HCT116 (cell line): Measurements from ENCODE around the gene KRTAP1-4. TPM values are rescaled to one million over a fixed set of nuclear protein-coding genes. Genes with fewer than 3 reads are reported as not detected.
"Not testable (repeated sequence)": the region's sequence is repeated elsewhere in the genome, so short reads cannot be mapped to it uniquely, and the experiment has no call there.

Experiments
- ATAC-seq: fragments of 200-7000 bp; cut with Tn5 transposase; 2 replicates; pipeline ENCODE4 v1.9.1; 2020; ENCODE audit warnings: mild to moderate bottlenecking, moderate library complexity
- BruUV-seq: library from RNA; stranded (reverse); fragments of 400-500 nt; replicated peaks from 2 replicates; lab custom pipeline; 2021; lab: Mats Ljungman, UMichigan
- CTCF ChIA-PET: fragments of 300-600 bp; sonication (Branson Sonifier 250); formaldehyde crosslinking; loops from one replicate; lab custom pipeline; 2021; ENCODE audit warnings: antibody characterized with exemption; lab: Charles Lee
- POLR2A ChIA-PET: fragments of 300-600, 350-600 bp; sonication (Branson Sonifier 250); formaldehyde crosslinking; loops from one replicate; lab custom pipeline; 2021; ENCODE audit warnings: antibody characterized with exemption; lab: Charles Lee
- RAD21 ChIA-PET, 2 experiments: fragments of 300-600 bp; sonication (Branson Sonifier 250); formaldehyde crosslinking; loops; one replicate each; lab custom pipeline; 2023; ENCODE audit warnings: low total read pairs in 2 of 2; ENCODE audit not compliant: uncharacterized antibody in 2 of 2, unreplicated experiment in 2 of 2, low non-redundant PET in 1 of 2; lab: Charles Lee
- DNase-seq: peaks from one replicate; pipeline ENCODE4 v3.0.0-alpha.2; 2010; ENCODE audit warnings: low read depth, low spot score
- H2AFZ ChIP-seq: fragments of 200-600 bp; shearing (Covaris generic), sonication (generic); 2 replicates; pipeline ENCODE4 v1.6.1; 2017; ENCODE audit warnings: low read depth, mixed run types, mixed read lengths, antibody characterized with exemption, low read length; ENCODE audit not compliant: poor library complexity, severe bottlenecking
- H3K27ac ChIP-seq: 2 replicates; pipeline ENCODE4 v1.5.1; 2012; ENCODE audit warnings: low read depth, low read length
- H3K27me3 ChIP-seq: fragments of 200-600 bp; sonication (generic); 2 replicates; pipeline ENCODE4 v1.6.1; 2016; ENCODE audit warnings: mixed run types, low read length, mixed read lengths; ENCODE audit not compliant: insufficient read depth
- H3K36me3 ChIP-seq, 2 experiments: fragments of 200-500 bp in 1 of 2; fragments of 200-600 bp in 1 of 2; sonication (Bioruptor generic) in 1 of 2; sonication (generic) in 1 of 2; 2 replicates each; pipeline versions ENCODE4 v1.5.1 to v1.6.1; 2014 to 2016; ENCODE audit warnings: low read length in 2 of 2, inconsistent platforms in 1 of 2, mixed read lengths in 1 of 2, mixed run types in 1 of 2; ENCODE audit not compliant: insufficient read depth in 2 of 2, control insufficient read depth in 1 of 2
- H3K4me1 ChIP-seq, 2 experiments: fragments of 200-600 bp in 1 of 2; sonication (generic) in 1 of 2; 2 replicates each; pipeline versions ENCODE4 v1.5.1 to v1.6.1; 2012 to 2017; ENCODE audit warnings: low read length in 2 of 2, inconsistent platforms in 1 of 2, mild to moderate bottlenecking in 1 of 2, mixed read lengths in 1 of 2, mixed run types in 1 of 2, moderate library complexity in 1 of 2; ENCODE audit not compliant: insufficient read depth in 2 of 2, control insufficient read depth in 1 of 2
- H3K4me2 ChIP-seq: fragments of 200-600 bp; sonication (generic); 2 replicates; pipeline ENCODE4 v1.6.1; 2017; ENCODE audit warnings: mixed run types, low read length, mixed read lengths
- H3K4me3 ChIP-seq, 2 experiments: fragments of 200-600 bp in 1 of 2; sonication (generic) in 1 of 2; replicated peaks in 1 of 2; 2 replicates each; pipeline ENCODE4 v1.5.1; 2011 to 2016; ENCODE audit warnings: low read length in 2 of 2, control low read depth in 1 of 2, low read depth in 1 of 2, mild to moderate bottlenecking in 1 of 2, mixed read lengths in 1 of 2, mixed run types in 1 of 2
- H3K79me2 ChIP-seq: fragments of 200-600 bp; sonication (generic); 2 replicates; pipeline ENCODE4 v1.6.1; 2017; ENCODE audit warnings: mild to moderate bottlenecking, mixed run types, low read length, moderate library complexity, mixed read lengths; ENCODE audit not compliant: insufficient read depth
- H3K9ac ChIP-seq: fragments of 200-600 bp; sonication (generic); 2 replicates; pipeline ENCODE4 v1.6.1; 2016; ENCODE audit warnings: low read length, mixed read lengths
- H3K9me2 ChIP-seq: fragments of 200-600 bp; sonication (generic), shearing (Covaris generic); 2 replicates; pipeline ENCODE4 v1.6.1; 2017; ENCODE audit warnings: mixed run types, mild to moderate bottlenecking, moderate library complexity; ENCODE audit not compliant: insufficient read depth
- H3K9me3 ChIP-seq, 2 experiments: fragments of 200-500 bp in 1 of 2; fragments of 200-600 bp in 1 of 2; sonication (Bioruptor generic) in 1 of 2; sonication (generic) in 1 of 2; 2 replicates each; pipeline ENCODE4 v1.6.1; 2014 to 2017; ENCODE audit warnings: low read length in 2 of 2, mixed read lengths in 2 of 2, inconsistent platforms in 1 of 2, low read depth in 1 of 2, mild to moderate bottlenecking in 1 of 2, mixed run types in 1 of 2, moderate library complexity in 1 of 2; ENCODE audit not compliant: control insufficient read depth in 1 of 2, insufficient read depth in 1 of 2
- H4K20me1 ChIP-seq: fragments of 200-600 bp; sonication (generic), shearing (Covaris generic); 2 replicates; pipeline ENCODE4 v1.6.1; 2017; ENCODE audit warnings: mixed run types, mild to moderate bottlenecking, moderate library complexity; ENCODE audit not compliant: insufficient read depth
- intact Hi-C: fragments of 100-400 bp; cut with micrococcal nuclease; formaldehyde crosslinking; loops from 2 replicates; pipeline ENCODE4 v1.10.0; 2022
- total RNA-seq: library from RNA; stranded (reverse); gene quantifications from one replicate; pipeline ENCODE4 v1.2.1, GENCODE V29; 2021; ENCODE audit not compliant: unreplicated experiment
- TF ChIP-seq, protein P1 (sequence below), 3 experiments: fragments of 200-600 bp in 1 of 3; sonication (generic) in 1 of 3; IDR thresholded peaks in 2 of 3; conservative IDR thresholded peaks in 1 of 3; 2 replicates each; pipeline ENCODE4 v1.5.1; 2012 to 2017; ENCODE audit warnings: low read depth in 2 of 3, low read length in 2 of 3, antibody characterized with exemption in 1 of 3, borderline replicate concordance in 1 of 3, control low read depth in 1 of 3, mild to moderate bottlenecking in 1 of 3, mixed read lengths in 1 of 3, mixed run types in 1 of 3, moderate library complexity in 1 of 3; ENCODE audit not compliant: insufficient read depth in 1 of 3

Gene KRTAP1-4
- total RNA-seq, 1 experiment from 2014 or later: not detected

DNA sequence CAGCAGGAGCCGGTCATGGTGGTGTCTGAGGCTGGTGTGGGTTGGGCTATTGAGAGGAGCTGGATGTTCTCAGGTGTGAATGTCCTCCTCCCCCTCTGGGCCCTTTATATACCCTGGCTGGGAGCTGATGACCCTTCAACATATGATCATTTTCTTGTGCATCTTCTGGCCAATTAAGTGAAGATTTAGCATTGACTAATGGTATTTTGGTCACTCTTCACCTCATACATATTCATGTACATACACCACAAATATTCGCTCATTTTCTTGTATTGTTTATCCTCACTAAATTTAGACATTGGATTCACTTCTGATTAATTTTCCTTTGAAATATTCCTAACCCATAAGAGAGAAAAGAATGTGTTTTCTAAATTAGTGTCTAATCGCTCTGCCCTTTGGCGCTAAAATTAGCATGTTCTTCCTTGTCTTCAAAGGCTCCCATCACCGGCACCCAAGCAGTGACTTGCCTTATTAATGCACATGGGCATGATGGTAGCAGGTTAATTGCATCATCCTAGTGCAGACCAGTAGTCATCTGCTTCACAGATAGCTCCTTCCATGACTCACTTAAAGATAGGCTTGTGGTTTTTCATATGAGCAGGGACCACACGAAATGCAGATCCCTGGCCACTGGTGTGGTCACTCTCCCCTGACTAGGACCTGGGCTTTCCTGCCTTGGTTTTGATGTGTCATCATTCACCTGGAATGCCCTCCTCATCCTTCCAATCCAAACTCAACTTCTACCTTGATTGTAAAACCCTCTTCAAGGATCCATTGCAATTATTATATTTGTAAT is 36.0 kb upstream of the KRTAP1-4 start, which contains the start of gene KRTAP2-4 (continued):
- TF ChIP-seq, protein P1, sequence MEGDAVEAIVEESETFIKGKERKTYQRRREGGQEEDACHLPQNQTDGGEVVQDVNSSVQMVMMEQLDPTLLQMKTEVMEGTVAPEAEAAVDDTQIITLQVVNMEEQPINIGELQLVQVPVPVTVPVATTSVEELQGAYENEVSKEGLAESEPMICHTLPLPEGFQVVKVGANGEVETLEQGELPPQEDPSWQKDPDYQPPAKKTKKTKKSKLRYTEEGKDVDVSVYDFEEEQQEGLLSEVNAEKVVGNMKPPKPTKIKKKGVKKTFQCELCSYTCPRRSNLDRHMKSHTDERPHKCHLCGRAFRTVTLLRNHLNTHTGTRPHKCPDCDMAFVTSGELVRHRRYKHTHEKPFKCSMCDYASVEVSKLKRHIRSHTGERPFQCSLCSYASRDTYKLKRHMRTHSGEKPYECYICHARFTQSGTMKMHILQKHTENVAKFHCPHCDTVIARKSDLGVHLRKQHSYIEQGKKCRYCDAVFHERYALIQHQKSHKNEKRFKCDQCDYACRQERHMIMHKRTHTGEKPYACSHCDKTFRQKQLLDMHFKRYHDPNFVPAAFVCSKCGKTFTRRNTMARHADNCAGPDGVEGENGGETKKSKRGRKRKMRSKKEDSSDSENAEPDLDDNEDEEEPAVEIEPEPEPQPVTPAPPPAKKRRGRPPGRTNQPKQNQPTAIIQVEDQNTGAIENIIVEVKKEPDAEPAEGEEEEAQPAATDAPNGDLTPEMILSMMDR (IDR thresholded peaks at IDR 0.05 in 2 of 3, conservative IDR thresholded peaks at IDR 0.05 in 1 of 3; ENCODE audit: borderline replicate concordance in 1 of 3, insufficient read depth in 1 of 3, low read depth in 2 of 3, low read length in 2 of 3): no peak

DNA sequence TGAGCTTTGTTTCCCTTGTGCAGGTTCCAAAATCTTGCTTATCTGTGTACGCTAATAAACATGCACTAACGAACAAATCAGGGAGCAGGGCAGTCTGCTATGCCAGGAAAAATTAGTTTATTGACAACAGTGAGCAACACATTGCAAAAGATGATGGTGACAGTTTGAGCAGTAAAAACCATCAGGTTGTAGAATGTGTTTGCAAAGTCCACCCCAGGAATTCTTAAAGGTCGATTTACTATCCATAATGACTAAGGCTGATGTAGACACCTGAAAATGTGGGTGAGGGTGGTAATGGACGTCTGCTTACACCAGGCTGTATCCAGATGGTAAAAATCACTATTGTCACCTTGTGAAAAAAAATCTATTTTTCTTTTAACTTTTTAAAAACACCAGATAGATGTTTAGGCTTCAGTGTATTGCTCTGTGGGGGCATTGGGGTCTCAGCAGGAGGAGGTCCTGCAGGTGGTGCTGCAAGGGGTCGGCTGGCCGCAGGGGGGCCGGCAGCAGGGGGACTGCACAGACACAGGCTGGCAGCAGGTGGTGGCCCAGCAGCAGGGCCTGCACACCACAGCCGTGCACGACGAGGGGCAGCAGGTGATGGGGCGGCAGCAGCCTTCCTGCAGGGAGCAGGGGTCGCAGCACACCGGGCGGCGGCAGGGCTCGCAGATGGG is 35.2 kb upstream of the KRTAP1-4 start:
- DNase-seq, H2AFZ ChIP-seq, BruUV-seq, H4K20me1 ChIP-seq, H3K79me2 ChIP-seq, H3K27ac ChIP-seq, intact Hi-C loops, ATAC-seq, POLR2A ChIA-PET, H3K9me2 ChIP-seq, H3K4me2 ChIP-seq, H3K27me3 ChIP-seq, CTCF ChIA-PET, H3K9me3 ChIP-seq, H3K4me3 ChIP-seq, H3K9ac ChIP-seq, RAD21 ChIA-PET: not testable (repeated sequence)
- Histone ChIP-seq H3K36me3 (peaks cover 0 to 22% of the 10 kb centered on the region in 2 experiments; a peak in 1 of 4 replicates), H3K4me1 (peaks cover 34 to 78% of the 10 kb centered on the region in 2 experiments)
